HG03025 (cell line): ENCODE data around the gene JUNB.

Experiments
- ATAC-seq: cut with Tn5 transposase; IDR thresholded peaks from one replicate; pipeline ENCODE4 v1.9.1; 2021; ENCODE audit warnings: mild to moderate bottlenecking, moderate library complexity; ENCODE audit not compliant: unreplicated experiment, low FRiP score

JUNB gene

GRCh38 chr19:12773571-12773970 is 17.7 kb upstream of the JUNB start:
- no peak for ATAC-seq

GRCh38 chr19:12774588-12775555 is 16.4 kb upstream of the JUNB start, which contains the start of gene HOOK2:
Gene HOOK2 (minus strand): TSS chr19:12775552. CDS start chr19:12775449, 103 bp downstream.
- ATAC-seq = no peak

- no peak for ATAC-seq
Observed at GRCh38 chr19:12777217-12778016, 13.9 kb upstream of the JUNB start.

- no peak for ATAC-seq
Observed at GRCh38 chr19:12778017-12778904, 13.0 kb upstream of the JUNB start.

GRCh38 chr19:12778905-12779161 is 12.5 kb upstream of the JUNB start:
- no peak for ATAC-seq

- ATAC-seq = no peak
Observed at GRCh38 chr19:12779162-12779993, 11.9 kb upstream of the JUNB start.

GRCh38 chr19:12782174-12782423 is 9.2 kb upstream of the JUNB start:
- ATAC-seq = no peak

- ATAC-seq = peak; percentile 36
Observed at GRCh38 chr19:12782424-12783290, 8.6 kb upstream of the JUNB start.

- ATAC-seq = no peak
Observed at GRCh38 chr19:12783291-12783848, 7.9 kb upstream of the JUNB start.

GRCh38 chr19:12783849-12784393 is 7.4 kb upstream of the JUNB start:
- no peak for ATAC-seq

GRCh38 chr19:12784394-12784870 is 6.9 kb upstream of the JUNB start:
- ATAC-seq = no peak

- ATAC-seq = no peak
Observed at GRCh38 chr19:12784871-12785430, 6.3 kb upstream of the JUNB start.

- ATAC-seq = no peak
Observed at GRCh38 chr19:12785431-12786031, 5.8 kb upstream of the JUNB start.

GRCh38 chr19:12786141-12786870 is 5.0 kb upstream of the JUNB start:
- ATAC-seq = no peak

GRCh38 chr19:12786952-12787351 is 4.3 kb upstream of the JUNB start:
- no peak for ATAC-seq

- ATAC-seq = no peak
Observed at GRCh38 chr19:12787458-12787857, 3.8 kb upstream of the JUNB start.
